ENCODE results near the gene SLC25A1. TPM values are rescaled to one million over a fixed set of nuclear protein-coding genes. Genes with fewer than 3 reads are reported as not detected.

Gene SLC25A1
- total RNA-seq, 1 experiment from 2014 or later, result 120 TPM

GRCh38 chr22:19169002-19169946, 9.3 kb downstream of the SLC25A1 start:
- peak overlapping the region; percentile 12 for H3K27ac Mint-ChIP-seq (ENCODE audit: unreplicated experiment)
- H3K27me3 Mint-ChIP-seq (ENCODE audit: unreplicated experiment), result peaks cover 50% of the 10 kb centered on the region
- TF ChIP-seq, protein P1, sequence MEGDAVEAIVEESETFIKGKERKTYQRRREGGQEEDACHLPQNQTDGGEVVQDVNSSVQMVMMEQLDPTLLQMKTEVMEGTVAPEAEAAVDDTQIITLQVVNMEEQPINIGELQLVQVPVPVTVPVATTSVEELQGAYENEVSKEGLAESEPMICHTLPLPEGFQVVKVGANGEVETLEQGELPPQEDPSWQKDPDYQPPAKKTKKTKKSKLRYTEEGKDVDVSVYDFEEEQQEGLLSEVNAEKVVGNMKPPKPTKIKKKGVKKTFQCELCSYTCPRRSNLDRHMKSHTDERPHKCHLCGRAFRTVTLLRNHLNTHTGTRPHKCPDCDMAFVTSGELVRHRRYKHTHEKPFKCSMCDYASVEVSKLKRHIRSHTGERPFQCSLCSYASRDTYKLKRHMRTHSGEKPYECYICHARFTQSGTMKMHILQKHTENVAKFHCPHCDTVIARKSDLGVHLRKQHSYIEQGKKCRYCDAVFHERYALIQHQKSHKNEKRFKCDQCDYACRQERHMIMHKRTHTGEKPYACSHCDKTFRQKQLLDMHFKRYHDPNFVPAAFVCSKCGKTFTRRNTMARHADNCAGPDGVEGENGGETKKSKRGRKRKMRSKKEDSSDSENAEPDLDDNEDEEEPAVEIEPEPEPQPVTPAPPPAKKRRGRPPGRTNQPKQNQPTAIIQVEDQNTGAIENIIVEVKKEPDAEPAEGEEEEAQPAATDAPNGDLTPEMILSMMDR (IDR thresholded peaks at IDR 0.05; ENCODE audit: unreplicated experiment), result no peak
- intact Hi-C loops (cut with micrococcal nuclease; ENCODE audit: unreplicated experiment), result no loop called here
- H3K4me3 Mint-ChIP-seq (ENCODE audit: low read depth, unreplicated experiment), result peak overlapping the region; percentile 76
- CTCF ChIA-PET, result interaction anchor here (0.5 to 1.4 kb wide), 2 partner anchors 17 to 25 kb away, joined by 3 to 4 read pairs; partner anchors contain the start of gene ESS2
- H3K9me3 Mint-ChIP-seq (ENCODE audit: low read depth, unreplicated experiment), result no peaks in the 10 kb centered on the region
- BruUV-seq (replicated peaks), result no TSS peak
- no peak for DNase-seq
- peaks cover 30% of the 10 kb centered on the region for H3K36me3 Mint-ChIP-seq (ENCODE audit: insufficient read depth, unreplicated experiment)
- peaks cover 27% of the 10 kb centered on the region for H3K4me1 Mint-ChIP-seq (ENCODE audit: low read depth, unreplicated experiment)

- Mint-ChIP-seq H3K4me3 (ENCODE audit: low read depth, unreplicated experiment) (peak overlapping the region; percentile 76), H3K4me1 (ENCODE audit: low read depth, unreplicated experiment) (peaks cover 22% of the 10 kb centered on the region), H3K9me3 (ENCODE audit: low read depth, unreplicated experiment) (no peaks in the 10 kb centered on the region), H3K36me3 (ENCODE audit: insufficient read depth, unreplicated experiment) (peaks cover 27% of the 10 kb centered on the region), H3K27ac (ENCODE audit: unreplicated experiment) (peak overlapping the region; percentile 12), H3K27me3 (ENCODE audit: unreplicated experiment) (peaks cover 50% of the 10 kb centered on the region)
- TF ChIP-seq, protein P1 (IDR thresholded peaks at IDR 0.05; ENCODE audit: unreplicated experiment), result no peak
- intact Hi-C loops (cut with micrococcal nuclease; ENCODE audit: unreplicated experiment), result no loop called here
- DNase-seq, result no peak
- CTCF ChIA-PET, result no interaction called here
- no TSS peak for BruUV-seq (replicated peaks)
Observed at GRCh38 chr22:19168088-19168890, 10.2 kb downstream of the SLC25A1 start.

- no peak overlapping the region for H3K27ac Mint-ChIP-seq (ENCODE audit: unreplicated experiment)
- H3K9me3 Mint-ChIP-seq (ENCODE audit: low read depth, unreplicated experiment), result no peaks in the 10 kb centered on the region
- H3K4me3 Mint-ChIP-seq (ENCODE audit: low read depth, unreplicated experiment), result no peak overlapping the region
- CTCF ChIA-PET, result no interaction called here
- DNase-seq, result no peak
- BruUV-seq (replicated peaks), result no TSS peak
- intact Hi-C loops (cut with micrococcal nuclease; ENCODE audit: unreplicated experiment), result no loop called here
- peaks cover 12% of the 10 kb centered on the region for H3K4me1 Mint-ChIP-seq (ENCODE audit: low read depth, unreplicated experiment)
- peaks cover 50% of the 10 kb centered on the region for H3K27me3 Mint-ChIP-seq (ENCODE audit: unreplicated experiment)
- H3K36me3 Mint-ChIP-seq (ENCODE audit: insufficient read depth, unreplicated experiment), result peaks cover 17% of the 10 kb centered on the region
- TF ChIP-seq, protein P1 (IDR thresholded peaks at IDR 0.05; ENCODE audit: unreplicated experiment), result no peak
Observed at GRCh38 chr22:19167106-19167869, 11.2 kb downstream of the SLC25A1 start.

- no peaks in the 10 kb centered on the region for H3K9me3 Mint-ChIP-seq (ENCODE audit: low read depth, unreplicated experiment)
- intact Hi-C loops (cut with micrococcal nuclease; ENCODE audit: unreplicated experiment), result no loop called here
- DNase-seq, result no peak
- no peak overlapping the region for H3K27ac Mint-ChIP-seq (ENCODE audit: unreplicated experiment)
- TF ChIP-seq, protein P1 (IDR thresholded peaks at IDR 0.05; ENCODE audit: unreplicated experiment), result no peak
- H3K4me1 Mint-ChIP-seq (ENCODE audit: low read depth, unreplicated experiment), result peaks cover 10% of the 10 kb centered on the region
- CTCF ChIA-PET, result no interaction called here
- H3K36me3 Mint-ChIP-seq (ENCODE audit: insufficient read depth, unreplicated experiment), result peaks cover 8% of the 10 kb centered on the region
- no peak overlapping the region for H3K4me3 Mint-ChIP-seq (ENCODE audit: low read depth, unreplicated experiment)
- peaks cover 50% of the 10 kb centered on the region for H3K27me3 Mint-ChIP-seq (ENCODE audit: unreplicated experiment)
- BruUV-seq (replicated peaks), result no TSS peak
Observed at GRCh38 chr22:19166421-19166820, 12.1 kb downstream of the SLC25A1 start.
